DMS114 treated with DMSO at 0.1 percent for 48 hours (cell line): ENCODE results near the gene SFPQ.
A peak's percentile ranks its signal among the peaks of the same experiment; 100 is the strongest.
"Not testable (repeated sequence)": the region's sequence is repeated elsewhere in the genome, so short reads cannot be mapped to it uniquely, and the experiment has no call there.

Source experiments
- DNase-seq: peaks from one replicate; lab custom pipeline; 2025; ENCODE audit not compliant: unreplicated experiment; lab: John Stamatoyannopoulos, UW

Gene SFPQ, protein sequence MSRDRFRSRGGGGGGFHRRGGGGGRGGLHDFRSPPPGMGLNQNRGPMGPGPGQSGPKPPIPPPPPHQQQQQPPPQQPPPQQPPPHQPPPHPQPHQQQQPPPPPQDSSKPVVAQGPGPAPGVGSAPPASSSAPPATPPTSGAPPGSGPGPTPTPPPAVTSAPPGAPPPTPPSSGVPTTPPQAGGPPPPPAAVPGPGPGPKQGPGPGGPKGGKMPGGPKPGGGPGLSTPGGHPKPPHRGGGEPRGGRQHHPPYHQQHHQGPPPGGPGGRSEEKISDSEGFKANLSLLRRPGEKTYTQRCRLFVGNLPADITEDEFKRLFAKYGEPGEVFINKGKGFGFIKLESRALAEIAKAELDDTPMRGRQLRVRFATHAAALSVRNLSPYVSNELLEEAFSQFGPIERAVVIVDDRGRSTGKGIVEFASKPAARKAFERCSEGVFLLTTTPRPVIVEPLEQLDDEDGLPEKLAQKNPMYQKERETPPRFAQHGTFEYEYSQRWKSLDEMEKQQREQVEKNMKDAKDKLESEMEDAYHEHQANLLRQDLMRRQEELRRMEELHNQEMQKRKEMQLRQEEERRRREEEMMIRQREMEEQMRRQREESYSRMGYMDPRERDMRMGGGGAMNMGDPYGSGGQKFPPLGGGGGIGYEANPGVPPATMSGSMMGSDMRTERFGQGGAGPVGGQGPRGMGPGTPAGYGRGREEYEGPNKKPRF

DNA sequence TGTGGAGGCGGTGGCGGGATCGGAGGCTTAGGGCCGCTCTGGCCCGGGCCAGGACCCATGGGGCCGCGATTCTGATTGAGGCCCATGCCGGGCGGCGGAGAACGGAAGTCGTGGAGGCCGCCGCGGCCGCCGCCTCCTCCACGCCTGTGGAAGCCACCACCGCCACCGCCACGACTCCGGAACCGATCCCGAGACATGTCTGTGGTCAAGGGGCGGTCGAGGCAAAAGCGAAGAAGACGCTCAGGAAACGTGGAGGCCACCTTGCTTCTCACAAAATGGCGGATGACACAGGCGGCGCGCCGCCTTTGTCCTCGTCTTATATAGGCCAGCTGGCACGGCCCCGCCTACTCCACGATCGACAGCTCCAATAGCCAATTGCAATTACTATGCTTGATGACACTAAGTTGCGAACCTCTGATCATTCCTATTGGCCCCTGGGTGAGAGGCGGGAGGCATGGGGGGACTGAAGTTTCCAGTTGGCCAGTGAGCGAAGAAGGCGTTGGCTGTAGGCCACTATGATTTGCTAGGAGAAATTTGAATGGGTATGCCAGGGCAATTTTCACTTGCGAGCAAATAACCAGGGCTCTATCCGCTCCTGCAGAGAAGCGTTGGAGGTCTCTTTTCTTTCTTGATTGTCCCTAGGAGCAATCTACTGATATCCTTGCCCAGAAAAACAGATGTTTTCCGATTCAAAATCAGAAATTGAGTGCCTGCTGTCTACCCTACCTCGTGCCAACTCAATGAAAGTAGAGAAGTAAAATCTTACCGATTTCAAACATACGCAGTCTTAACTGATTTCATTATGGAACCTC, at the start of gene SFPQ:
Gene SFPQ (minus strand): TSS at position 293 of the 812 bp plus-strand sequence. CDS start 96 bp downstream, at position 197.
- peak; percentile 99 for DNase-seq

DNA sequence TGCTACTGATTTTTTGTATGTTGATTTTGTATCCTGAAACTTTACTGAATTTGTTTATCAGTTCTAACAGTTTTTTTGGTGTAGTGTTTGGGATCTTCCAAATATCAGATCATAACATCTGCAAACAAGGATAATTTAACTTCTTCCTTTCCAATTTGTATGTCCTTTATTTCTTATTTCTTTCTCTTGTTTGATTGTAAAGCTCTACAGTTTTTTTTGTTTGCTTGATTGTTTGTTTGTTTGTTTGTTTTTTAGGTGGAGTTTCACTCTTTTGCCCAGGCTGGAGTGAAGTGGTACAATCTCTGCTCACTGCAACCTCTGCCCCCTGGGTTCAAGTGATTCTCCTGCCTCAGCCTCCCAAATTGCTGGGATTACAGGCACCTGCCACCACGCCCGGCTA, 43.8 kb upstream of the SFPQ start:
- not testable (repeated sequence) for DNase-seq

DNA sequence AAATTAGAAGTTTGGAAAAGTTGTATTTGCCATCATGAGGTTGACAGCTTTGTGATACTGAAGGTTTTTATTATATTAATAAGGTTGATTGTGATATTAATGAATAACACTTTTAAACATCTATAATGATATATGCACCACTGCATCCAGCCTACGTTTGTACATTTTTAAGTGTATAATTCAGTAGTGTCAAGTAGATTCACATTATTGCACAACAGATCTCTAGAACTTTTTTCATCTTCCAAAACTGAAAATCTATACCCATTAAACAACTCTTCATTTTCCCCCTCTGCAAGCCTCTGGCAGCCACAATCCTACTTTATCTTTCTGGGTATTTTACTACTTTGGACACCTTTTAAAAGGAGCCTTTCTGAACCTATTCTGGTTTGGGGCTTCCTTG, 38.3 kb upstream of the SFPQ start:
- no peak for DNase-seq

DNA sequence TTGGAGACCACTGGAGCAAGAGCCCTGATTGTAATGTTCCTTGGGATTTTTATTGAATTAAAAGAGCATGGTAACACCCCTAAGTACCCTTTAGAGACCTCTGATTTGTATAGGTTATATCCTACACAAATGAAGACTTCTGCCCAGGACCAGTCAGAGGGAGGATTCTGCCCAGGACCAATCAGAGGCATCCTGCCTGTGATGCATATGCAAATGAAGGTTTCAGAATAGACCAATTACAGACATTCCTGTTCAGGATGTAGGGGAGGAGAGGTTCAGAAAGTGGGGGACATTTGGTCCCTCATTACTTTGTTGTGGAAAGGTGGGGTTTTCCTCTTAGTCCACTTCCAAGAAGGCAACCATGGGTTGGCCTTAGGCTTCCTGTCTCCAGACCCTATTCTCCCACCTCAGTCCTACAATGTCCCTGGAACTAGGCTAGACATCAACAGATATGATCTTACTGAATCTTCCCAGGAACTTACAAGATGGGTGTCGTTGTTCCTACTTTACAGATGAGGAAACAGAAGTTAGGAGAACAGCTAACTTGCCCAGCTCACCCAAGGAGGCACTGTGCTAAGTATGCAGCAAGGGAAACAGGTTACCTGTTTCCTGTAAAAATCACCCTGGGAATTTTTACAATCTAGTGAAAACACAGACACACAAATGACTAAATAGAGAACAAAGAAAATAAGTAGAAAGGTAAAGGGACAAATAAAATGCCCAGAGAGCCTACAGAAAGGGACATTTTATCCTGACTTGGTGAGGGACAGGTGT, 36.8 kb upstream of the SFPQ start:
- no peak for DNase-seq

DNA sequence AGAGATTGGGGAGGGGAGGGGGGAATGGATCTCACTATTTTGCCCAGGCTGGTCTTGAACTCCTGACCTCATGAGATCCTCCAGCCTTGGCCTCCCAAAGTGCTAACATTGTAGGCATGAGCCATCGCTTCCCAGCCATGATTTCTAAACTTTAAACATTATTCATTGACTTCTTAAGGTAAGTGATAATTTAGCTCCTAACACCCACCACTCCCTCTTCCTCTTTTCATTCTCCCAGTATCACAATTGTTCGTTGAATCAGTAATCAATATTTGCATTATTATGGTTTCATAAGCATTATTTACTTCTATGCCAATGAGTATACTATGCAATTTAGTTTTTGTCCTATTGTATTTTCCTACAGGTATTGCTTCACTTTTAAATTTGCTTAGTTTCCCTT, 33.6 kb upstream of the SFPQ start:
- no peak for DNase-seq

DNA sequence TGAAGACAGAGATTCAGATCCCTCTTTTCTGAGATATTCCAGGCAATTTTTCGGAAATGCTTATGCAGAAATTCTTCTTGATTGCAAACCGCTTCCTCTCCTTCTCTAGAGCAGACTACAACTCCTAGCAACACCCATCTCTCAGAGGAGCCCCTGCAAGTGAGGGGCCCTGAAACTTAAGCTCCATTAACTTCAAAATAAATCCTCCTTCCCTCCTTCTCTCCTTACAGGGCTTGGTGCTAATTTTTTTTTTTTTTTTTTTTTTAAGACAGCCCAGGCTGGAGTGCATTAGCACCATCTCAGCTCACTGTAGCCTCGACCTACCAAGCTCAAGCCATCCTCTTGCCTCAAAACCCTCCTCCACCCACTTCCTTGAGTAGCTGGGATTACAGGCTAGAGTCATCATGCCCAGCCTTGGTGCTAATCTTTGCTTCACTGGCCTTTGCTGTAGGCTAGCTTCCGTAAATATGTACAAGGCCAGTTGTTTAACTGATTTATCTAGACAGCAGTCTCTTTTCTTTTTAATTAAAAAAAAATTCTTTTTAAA, 30.2 kb upstream of the SFPQ start:
- no peak for DNase-seq

DNA sequence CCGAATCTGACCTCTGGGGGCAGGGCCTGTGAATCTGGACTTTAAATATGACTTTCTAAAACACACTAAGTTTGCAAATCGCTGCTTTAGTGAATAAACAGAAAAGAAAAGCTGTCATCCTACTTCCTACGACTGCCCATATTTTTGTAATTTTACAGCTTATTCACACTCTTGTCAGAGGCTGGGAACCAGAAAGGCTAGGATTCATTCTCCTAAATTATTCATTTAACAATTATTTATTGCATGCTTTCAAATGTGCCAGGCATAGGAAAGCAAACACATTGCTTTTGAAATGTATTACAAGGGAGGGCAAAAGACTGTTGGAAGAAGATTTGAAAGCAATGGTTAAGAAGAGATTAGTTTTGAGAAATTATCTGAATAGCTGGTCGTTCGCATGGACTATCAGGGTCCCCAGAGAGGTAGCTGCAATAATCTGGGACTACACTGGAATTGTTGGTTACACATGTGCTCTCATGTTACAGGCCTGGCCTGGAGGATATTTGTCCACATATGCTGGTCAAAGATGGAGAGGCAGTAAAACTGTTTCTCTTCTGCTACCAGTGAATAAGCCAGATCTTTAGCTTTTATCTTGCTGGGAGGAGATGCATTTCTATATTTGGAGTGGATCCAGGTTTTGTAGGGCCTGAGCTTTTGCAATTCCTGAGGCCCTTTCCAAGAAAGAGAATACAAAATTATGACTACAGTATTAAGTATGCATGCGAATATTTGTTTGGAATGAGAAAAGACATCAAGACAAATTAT, 29.6 kb upstream of the SFPQ start:
- no peak for DNase-seq

DNA sequence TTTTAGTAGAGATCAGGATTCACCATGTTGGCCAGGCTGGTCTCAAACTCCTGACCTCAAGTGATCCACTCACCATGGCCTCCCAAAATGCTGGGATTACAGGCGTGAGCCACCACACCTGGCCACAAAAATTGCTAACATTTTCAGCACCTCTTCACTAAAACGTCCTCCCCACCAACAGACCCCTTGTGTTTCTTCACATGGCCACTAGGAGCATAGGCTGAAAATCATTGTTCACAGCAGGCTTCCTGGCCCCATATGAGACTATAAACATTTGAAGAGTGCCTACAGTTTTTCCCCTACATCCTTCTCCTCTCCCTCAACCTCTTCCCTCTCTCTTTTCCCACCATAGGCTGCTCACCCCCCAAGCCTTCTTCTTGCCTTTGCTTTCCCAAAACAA, 28.0 kb upstream of the SFPQ start:
- peak; percentile 18 for DNase-seq

DNA sequence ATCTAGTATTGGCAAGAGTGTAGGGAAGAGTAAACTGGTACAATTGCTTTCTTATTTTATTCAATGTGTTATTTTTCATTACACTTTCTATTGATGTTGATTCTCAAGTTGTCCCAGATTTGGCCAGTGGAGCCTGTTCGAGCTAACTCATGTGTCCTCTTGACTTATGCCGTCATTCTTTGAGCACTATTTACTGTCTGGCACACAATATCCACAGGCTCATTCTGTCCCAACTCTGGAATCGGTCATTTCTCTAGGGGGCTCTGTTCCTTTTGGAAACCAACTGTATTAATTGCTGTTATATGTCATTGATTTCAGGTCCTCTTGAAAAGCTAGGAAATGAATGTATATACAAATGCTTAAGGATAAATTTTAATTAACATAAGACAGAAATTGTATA, 22.4 kb upstream of the SFPQ start:
- DNase-seq = no peak

DNA sequence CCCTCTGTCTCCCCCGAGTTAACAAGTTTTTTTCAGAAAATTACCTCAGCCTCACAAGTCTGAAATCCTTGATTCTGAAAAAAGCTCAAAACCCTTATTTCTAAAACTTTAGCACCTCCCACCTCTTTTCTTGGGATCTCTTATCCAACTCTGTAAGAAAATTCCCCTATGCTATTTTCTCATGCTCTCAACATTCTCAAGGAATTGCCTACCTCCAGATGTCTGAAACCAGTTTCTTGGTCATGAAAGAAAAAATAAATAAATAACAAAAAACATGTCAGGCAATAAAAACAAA, 18.1 kb upstream of the SFPQ start:
- no peak for DNase-seq

DNA sequence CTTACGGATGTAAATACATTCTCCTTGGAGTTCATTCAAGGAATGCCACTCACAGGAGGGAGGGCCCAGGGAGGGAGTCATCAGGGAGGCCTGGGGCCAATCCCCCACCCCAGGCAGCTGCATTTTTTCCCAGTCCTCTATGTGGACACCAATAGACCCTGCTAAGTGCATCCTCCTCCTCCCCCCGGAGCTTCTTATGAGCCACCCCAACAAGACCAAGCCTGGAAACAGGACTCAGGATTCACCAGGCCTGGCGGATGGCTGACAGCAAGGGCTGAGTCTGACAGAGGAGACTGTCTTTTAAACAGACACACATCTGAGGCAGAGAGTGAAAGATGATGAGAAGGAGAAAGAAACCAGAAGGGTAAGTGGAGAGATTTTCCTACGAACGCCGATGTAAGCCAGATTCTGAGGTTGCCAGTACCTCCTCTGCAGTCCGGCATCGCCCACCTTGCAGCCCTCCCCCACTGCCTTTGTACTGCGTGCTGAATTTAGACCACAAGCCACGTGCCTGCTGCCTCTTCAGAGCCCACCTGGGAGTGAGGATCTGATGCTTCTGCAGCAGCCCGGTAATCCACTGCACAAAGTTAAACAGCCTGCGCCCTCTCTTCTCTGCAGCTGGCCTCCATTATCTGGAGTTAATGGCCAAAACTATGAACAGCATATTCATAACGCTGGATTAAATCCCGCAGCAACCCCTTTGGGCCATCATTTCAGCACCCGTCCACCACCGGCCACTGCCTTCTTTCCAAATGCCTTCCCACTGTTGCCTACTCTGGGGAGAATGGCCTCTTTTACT, 17.6 kb upstream of the SFPQ start:
- no peak for DNase-seq

DNA sequence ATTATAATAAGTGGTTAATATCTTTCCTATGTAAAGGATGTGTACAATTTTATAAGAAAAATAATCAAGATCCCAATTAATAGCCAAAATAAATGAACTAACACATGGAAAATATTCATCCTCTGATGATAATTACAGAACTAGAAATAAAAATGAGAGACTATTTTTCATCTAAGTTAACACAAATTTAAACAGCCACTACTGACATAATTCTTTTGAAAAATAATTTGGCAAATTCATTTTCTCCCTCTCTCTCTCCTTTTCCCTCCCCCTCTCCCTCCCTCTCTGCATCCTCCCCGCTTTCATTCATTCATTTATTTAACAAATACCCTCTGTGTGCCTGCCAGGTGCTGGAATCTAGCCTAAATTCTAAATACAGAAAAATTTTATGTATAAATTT, 10.3 kb upstream of the SFPQ start:
- no peak for DNase-seq

DNA sequence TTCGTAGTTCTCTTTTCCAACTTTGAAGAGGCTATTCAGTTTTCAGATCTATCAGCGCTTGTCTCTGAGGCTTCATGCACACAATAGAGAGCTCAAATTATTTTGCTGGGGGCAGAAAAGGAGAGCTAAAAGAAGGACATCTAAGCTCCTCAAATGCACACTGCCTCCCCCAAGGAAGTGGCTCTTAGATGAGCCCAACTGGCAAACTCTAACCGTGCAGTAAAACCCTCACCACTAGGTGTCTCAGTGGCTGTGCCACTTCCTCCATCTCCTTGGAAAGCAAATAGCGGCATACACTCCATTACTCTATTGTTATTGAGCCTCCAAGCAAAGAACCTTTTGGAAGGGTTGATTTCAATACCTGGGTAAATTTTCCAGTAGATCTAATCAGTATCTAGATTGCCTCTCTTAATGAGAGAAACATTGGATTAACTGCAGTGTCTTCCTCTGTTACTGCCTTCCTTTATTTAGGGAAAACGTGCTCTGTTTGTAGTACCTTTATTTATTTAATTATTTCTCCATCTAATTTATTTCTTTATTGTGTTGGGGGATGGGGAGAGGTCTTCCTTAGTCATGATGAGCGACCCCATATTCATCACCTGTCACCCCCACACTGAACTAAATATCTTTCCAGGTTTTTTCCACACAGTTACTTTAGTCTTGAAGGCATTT, 9.2 kb upstream of the SFPQ start:
- DNase-seq = peak; percentile 92

DNA sequence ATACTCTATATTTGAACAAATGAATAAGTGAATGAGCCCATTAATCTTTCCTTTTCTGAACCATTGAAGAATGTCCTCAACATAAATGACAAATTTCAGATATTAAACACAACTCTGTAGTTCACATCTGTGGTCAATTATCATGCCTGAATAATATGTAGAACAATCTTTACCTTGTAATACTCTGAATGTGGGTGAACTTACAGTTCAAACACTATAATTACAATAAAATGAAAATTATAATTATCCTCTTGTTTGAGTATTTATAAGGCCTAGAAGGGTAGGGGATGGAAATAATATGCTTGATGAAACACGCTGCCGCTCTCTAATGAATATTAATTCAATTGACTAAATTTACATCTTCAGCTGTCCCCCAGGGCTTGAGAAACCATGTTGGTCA, 8.7 kb upstream of the SFPQ start:
- no peak for DNase-seq

DNA sequence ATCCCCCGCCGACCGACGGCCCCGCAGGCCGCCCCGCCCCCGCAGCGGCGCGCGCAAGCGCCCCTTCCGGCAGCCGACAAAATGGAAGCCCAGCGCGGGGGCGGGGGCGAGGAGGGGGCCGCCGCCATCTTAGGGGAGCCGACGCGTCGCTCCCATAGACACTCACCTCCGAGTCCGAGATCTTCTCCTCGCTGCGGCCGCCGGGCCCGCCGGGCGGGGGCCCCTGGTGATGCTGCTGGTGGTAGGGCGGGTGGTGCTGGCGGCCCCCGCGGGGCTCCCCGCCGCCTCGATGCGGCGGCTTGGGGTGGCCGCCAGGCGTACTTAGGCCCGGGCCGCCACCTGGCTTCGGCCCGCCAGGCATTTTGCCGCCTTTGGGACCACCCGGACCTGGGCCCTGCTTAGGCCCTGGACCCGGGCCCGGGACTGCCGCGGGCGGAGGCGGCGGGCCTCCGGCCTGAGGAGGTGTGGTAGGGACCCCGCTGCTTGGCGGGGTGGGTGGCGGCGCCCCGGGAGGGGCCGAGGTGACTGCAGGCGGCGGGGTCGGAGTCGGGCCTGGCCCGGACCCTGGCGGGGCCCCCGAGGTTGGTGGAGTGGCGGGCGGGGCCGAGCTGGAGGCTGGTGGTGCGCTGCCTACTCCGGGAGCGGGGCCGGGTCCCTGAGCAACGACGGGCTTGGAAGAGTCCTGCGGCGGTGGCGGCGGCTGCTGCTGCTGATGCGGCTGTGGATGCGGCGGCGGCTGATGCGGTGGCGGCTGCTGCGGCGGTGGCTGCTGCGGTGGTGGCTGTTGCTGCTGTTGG, 691 bp downstream of the SFPQ start:
- DNase-seq = peak; percentile 33

DNA sequence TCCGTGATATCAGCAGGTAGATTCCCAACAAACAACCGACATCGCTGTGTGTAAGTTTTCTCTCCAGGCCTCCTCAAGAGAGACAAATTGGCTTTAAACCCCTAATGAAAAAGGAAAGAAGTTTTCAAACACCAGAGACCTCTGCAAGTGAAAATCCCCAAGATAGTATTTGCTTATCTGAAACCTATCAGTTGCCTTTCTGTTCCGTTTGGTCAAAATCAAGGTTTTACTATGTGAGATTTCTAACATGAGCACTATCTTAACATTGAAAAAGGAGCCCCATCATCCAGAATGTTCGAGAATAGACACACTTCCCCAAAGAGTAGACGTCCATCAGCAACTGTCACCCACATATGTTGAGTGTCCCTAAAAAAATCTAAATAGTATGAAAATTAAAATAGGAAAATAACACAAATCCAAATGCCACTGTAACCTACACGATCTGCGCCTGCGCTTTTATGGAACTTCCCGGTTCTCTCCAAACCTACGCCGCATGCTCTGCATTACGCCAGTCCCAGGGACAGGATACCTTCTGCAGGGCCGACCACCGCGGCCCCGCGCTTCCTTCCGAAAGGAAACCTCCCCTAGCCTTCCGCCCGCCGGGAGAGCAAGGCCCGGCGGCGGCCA, 1.4 kb downstream of the SFPQ start:
- DNase-seq = no peak

DNA sequence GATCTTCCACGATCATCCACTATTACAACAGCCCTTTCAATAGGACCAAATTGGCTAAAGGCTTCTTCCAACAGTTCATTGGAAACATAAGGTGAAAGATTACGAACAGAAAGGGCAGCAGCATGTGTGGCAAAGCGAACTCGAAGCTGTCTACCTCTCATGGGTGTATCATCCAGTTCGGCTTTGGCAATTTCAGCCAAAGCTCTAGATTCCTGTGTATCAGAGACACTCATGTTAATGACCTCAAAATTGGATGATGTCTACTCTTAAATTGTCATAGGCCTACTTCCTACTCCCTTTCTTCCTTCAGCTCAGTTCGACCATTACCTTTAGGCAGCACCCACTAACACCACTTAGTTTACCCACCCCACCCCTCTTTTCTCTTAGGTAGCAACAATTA, 2.2 kb downstream of the SFPQ start:
- DNase-seq = no peak
